Common myeloid progenitor, CD34-positive (primary cell): Measurements from ENCODE around the gene S1PR5.
"Not testable (repeated sequence)": the region's sequence is repeated elsewhere in the genome, so short reads cannot be mapped to it uniquely, and the experiment has no call there.

Experiments
- CTCF ChIA-PET: fragments of 350-600 bp; sonication (Branson Sonifier 250); formaldehyde crosslinking; loops from one replicate; lab custom pipeline; 2021; ENCODE audit warnings: antibody characterized with exemption; lab: Charles Lee
- POLR2A ChIA-PET: fragments of 350-600 bp; sonication (Branson Sonifier 250); formaldehyde crosslinking; loops from one replicate; lab custom pipeline; 2021; ENCODE audit warnings: antibody characterized with exemption; lab: Charles Lee
- DNase-seq, 3 donors: peaks; one replicate each; pipeline versions ENCODE4 v3.0.0 to v3.0.0-alpha.2; 2013
- H3K27ac ChIP-seq, 2 experiments: 1 replicate in 1 of 2; 2 replicates in 1 of 2; pipeline ENCODE4 v1.7.0; 2013; ENCODE audit warnings: inconsistent platforms in 2 of 2, low read length in 2 of 2, mild to moderate bottlenecking in 2 of 2, low read depth in 1 of 2, moderate library complexity in 1 of 2; ENCODE audit not compliant: severe bottlenecking in 2 of 2, insufficient read depth in 1 of 2, poor library complexity in 1 of 2
- H3K27me3 ChIP-seq, 5 experiments: replicated peaks in 2 of 5; 1 replicate in 3 of 5; 2 replicates in 2 of 5; pipeline versions ENCODE4 v1.6.1 to v1.7.0; 2013; ENCODE audit warnings: low read length in 4 of 5, mild to moderate bottlenecking in 2 of 5, moderate library complexity in 2 of 5, inconsistent platforms in 1 of 5; ENCODE audit not compliant: insufficient read depth in 5 of 5, control insufficient read depth in 4 of 5
- H3K36me3 ChIP-seq, 4 experiments: 1 replicate in 2 of 4; 2 replicates in 2 of 4; pipeline versions ENCODE4 v1.6.1 to v1.7.0; 2013; ENCODE audit warnings: low read length in 3 of 4, control low read depth in 1 of 4, mild to moderate bottlenecking in 1 of 4; ENCODE audit not compliant: control insufficient read depth in 4 of 4, insufficient read depth in 4 of 4
- H3K4me1 ChIP-seq, 4 experiments: 1 replicate in 3 of 4; 2 replicates in 1 of 4; pipeline versions ENCODE4 v1.6.1 to v1.7.1; 2013; ENCODE audit warnings: low read length in 3 of 4, mild to moderate bottlenecking in 3 of 4, control low read depth in 1 of 4, inconsistent platforms in 1 of 4, moderate library complexity in 1 of 4; ENCODE audit not compliant: control insufficient read depth in 4 of 4, insufficient read depth in 4 of 4; ENCODE audit errors: control extremely low read depth in 1 of 4
- H3K4me3 ChIP-seq, 7 experiments: 1 replicate in 4 of 7; 2 replicates in 3 of 7; pipeline versions ENCODE4 v1.5.1 to v1.7.0; 2013; ENCODE audit warnings: mild to moderate bottlenecking in 7 of 7, low read length in 6 of 7, moderate library complexity in 6 of 7, inconsistent platforms in 2 of 7, low read depth in 2 of 7, control low read depth in 1 of 7; ENCODE audit not compliant: insufficient read depth in 4 of 7, control insufficient read depth in 1 of 7; ENCODE audit errors: extremely low read depth in 1 of 7
- H3K9me3 ChIP-seq, 5 experiments: 1 replicate in 4 of 5; 2 replicates in 1 of 5; pipeline versions ENCODE4 v1.6.1 to v1.7.1; 2013; ENCODE audit warnings: low read length in 4 of 5, mild to moderate bottlenecking in 2 of 5, inconsistent platforms in 1 of 5, low read depth in 1 of 5, moderate library complexity in 1 of 5; ENCODE audit not compliant: control insufficient read depth in 4 of 5, insufficient read depth in 2 of 5; ENCODE audit errors: control extremely low read depth in 1 of 5
- WGBS: methylation state at CpG from one replicate; pipeline ENCODE4 v1.1.5; 2013; ENCODE audit not compliant: insufficient coverage; 5-methylcytosine and 5-hydroxymethylcytosine counted together

Gene S1PR5

DNA sequence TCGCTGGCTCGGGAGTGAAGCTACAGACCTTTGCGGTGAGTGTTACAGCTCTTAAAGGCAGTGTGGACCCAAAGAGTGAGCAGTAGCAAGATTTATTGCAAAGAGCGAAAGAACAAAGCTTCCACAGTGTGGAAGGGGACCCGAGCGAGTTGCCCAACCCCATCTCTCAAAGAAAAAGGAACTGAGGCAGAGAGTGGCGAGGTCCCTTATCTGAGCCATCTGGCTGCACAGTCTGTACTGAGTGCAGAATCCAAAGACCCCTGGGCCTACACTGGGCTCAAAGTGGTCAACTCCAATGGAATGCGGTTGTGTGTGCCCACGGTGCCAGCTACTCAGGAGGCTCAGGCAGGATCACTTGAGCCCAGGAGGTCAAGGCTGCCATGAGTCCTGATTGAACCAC is 21.8 kb upstream of the S1PR5 start:
- WGBS = 11% methylated on average over 6 of the region's 9 CpGs
- H3K9me3 ChIP-seq, H3K27me3 ChIP-seq, H3K27ac ChIP-seq, H3K36me3 ChIP-seq, POLR2A ChIA-PET: not testable (repeated sequence)
- CTCF ChIA-PET = interaction anchor here (1.1 kb wide), 3 partner anchors 32 to 162 kb away, joined by 3 read pairs; partner anchors contain the start of gene QTRT1
- Histone ChIP-seq H3K4me3 (peak overlapping the region in 5 of 7 experiments; percentile 1 to 55 (median 26)), H3K4me1 (peaks cover 0 to 22% (median 18%) of the 10 kb centered on the region in 4 experiments)
- DNase-seq = peak in 2 of 3 donors; percentile 51 to 54

DNA sequence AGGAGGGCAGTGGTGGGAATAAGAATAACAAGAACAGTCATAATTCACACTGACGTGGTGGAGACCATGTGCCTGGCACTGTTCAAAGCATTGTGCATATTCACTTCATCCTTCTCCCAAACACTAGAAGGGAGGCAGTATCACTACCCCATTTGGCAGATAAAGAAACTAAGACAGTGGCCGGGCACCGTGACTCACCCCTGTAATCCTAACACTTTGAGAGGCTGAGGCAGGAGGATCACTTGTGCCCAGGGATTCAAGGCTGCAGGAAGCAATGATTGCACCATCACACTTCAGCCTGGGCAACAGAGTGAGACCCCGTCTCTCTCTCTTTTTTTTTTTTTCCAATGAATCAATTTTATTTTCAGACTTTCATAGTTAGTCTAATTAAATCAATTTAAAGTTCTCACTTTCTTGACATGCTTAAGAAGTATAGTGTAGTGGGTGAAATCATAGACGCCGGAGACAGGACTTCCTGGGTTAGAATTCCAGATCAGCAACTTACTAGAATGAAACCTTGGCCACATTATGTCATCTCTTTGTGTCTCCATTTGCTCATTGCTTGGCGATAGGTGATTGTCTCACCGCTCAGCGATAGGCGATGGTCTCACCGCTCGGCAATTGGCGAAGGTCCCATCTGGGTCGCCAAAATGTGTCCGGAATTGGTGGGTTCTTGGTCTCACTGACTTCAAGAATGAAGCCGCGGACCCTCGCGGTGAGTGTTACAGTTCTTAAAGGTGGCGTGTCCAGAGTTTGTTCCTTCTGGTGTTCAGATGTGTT is 21.1 kb upstream of the S1PR5 start:
- Histone ChIP-seq H3K4me3 (peak overlapping the region in 1 of 7 experiments; percentile 37), H3K27me3 (peaks cover 0 to 2% (median 0%) of the 10 kb centered on the region in 5 experiments), H3K9me3 (no peaks in the 10 kb centered on the region), H3K4me1 (peaks cover 0 to 26% (median 16%) of the 10 kb centered on the region in 4 experiments), H3K36me3 (no peaks in the 10 kb centered on the region), H3K27ac (no peak overlapping the region)
- peak in 2 of 3 donors; percentile 48 to 56 for DNase-seq
- ChIA-PET POLR2A (no interaction called here), CTCF (interaction anchor here (0.9 to 1.3 kb wide), 3 partner anchors 27 to 163 kb away, joined by 3 read pairs; partner anchors contain the start of gene QTRT1)
- 62% methylated on average over 9 of the region's 20 CpGs for whole genome bisulfite sequencing

DNA sequence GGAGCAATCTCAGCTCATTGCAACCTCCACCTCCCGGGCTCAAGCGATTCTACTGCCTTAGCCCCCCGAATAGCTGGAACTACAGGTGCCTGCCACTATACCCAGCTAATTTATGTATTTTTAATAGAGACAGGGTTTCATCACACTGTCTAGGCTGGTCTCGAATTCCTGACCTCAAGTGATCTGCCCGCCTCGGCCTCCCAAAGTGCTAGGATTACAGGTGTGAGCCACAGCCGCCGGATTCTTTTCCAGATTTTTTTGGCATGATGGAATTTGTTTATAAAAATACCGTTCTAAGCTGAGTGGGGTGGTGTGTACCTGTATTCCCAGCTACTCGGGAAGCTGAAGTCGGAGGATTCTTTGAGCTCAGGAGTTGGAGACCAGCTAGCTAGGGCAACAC is 20.4 kb upstream of the S1PR5 start:
- DNase-seq = no peak
- no peaks in the 10 kb centered on the region for H3K9me3 ChIP-seq
- H3K27me3 ChIP-seq = peaks cover 0 to 2% (median 0%) of the 10 kb centered on the region in 5 experiments
- ChIA-PET POLR2A (no interaction called here), CTCF (interaction anchor here (0.6 to 1.3 kb wide), 4 partner anchors 21 to 178 kb away, joined by 3 read pairs; partner anchors contain the start of gene S1PR5)
- H3K36me3 ChIP-seq = no peaks in the 10 kb centered on the region
- WGBS = 97% methylated on average over 8 of the region's 11 CpGs
- H3K27ac ChIP-seq = no peak overlapping the region
- H3K4me1 ChIP-seq = peaks cover 0 to 19% (median 10%) of the 10 kb centered on the region in 4 experiments
- H3K4me3 ChIP-seq = no peak overlapping the region

DNA sequence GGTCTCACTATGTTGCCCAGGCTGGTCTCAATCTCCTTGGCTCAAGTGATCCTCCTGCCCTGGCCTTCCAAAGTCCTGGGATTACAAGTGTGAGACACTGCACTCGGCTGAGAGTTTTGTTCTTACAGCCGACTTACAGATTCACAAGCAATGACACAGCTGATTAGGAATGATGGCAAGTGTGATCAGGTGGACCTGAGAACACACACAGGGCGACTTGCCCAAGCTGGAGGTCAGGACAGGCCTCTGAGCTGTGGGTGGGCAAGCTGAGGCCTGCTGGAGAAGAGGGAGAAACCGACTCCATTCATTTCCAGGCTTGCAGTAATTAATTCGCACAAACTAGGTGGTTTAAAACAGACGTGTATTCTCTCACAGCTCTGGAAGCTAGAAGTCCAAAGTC is 18.4 kb upstream of the S1PR5 start:
- ChIA-PET CTCF (interaction anchor here (1.0 to 4.0 kb wide), 5 partner anchors 7 to 305 kb away, joined by 3 to 12 read pairs (median 4); no protein-coding TSS in a partner anchor), POLR2A (no interaction called here)
- Histone ChIP-seq H3K9me3 (no peaks in the 10 kb centered on the region), H3K36me3 (no peaks in the 10 kb centered on the region), H3K4me3 (no peak overlapping the region), H3K4me1 (peaks cover 0 to 15% (median 6%) of the 10 kb centered on the region in 4 experiments), H3K27ac (no peak overlapping the region), H3K27me3 (peaks cover 0 to 2% (median 0%) of the 10 kb centered on the region in 5 experiments)
- no peak for DNase-seq
- 94% methylated on average over 5 of the region's 6 CpGs for WGBS

DNA sequence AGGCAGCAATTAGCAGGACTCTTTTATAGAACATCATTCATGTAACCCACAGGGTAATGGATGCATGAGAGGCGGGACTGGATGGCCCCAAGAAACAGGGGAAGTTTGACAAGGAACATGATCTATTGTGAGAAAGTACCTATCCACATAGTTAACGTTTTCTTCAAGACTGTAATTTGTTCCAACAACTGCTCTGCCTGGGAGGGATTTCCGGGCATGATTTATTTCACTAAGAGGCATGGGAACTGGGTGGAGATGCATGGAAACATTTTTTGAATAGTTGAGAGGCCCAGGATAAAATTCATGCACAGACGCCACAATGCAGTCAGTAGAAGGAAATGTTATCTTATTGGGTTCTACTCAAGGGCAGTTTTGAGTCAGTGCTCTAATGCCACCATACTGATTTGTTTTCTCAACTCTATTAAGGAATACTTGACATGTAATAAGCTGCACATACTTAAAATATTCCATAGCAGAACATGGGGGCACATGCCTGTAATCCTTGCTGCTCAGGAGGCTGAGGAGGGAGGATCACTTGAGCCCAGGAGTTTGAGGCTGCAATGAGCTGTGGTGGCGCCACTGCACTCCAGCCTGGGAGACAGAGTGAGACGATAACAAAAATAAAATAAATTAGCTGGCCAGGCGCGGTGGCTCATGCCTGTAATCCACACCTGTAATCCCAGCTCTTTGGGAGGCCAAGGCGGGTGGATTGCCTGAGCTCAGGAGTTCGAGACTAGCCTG is 16.6 kb upstream of the S1PR5 start:
- peaks cover 0 to 2% (median 0%) of the 10 kb centered on the region in 5 experiments for H3K27me3 ChIP-seq
- POLR2A ChIA-PET = no interaction called here
- H3K9me3 ChIP-seq = no peaks in the 10 kb centered on the region
- H3K4me1 ChIP-seq = peaks cover 0 to 8% (median 0%) of the 10 kb centered on the region in 4 experiments
- 68% methylated on average over 6 of the region's 10 CpGs for WGBS
- CTCF ChIA-PET = interaction anchor here (0.9 to 4.0 kb wide), 6 partner anchors 9 to 131 kb away, joined by 3 to 12 read pairs (median 4); no protein-coding TSS in a partner anchor
- no peak overlapping the region for H3K27ac ChIP-seq
- H3K4me3 ChIP-seq = no peak overlapping the region
- no peaks in the 10 kb centered on the region for H3K36me3 ChIP-seq
- peak in 2 of 3 donors; percentile 38 to 55 for DNase-seq

DNA sequence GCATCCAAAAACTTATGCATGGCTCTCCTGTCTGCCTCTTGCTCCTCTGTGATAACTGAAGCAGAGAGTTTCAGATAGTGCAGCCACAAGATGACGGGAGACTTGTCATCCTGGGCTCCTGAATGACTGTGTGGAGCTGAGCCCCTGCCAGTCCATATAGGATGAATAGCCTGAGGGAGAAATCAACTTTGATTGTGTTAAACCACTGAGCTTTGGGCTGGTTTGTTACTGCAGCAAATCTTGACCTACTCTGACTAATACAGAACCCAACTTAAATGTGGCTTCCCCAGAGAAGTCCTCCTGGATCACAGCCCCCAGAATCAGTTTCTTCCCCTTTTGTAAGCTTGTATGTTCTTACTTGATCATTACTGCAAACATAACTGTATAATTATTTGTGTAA is 15.2 kb upstream of the S1PR5 start:
- no peak overlapping the region for H3K4me3 ChIP-seq
- no peaks in the 10 kb centered on the region for H3K9me3 ChIP-seq
- POLR2A ChIA-PET = no interaction called here
- H3K27ac ChIP-seq = no peak overlapping the region
- WGBS = 100% methylated on average over 1 of the region's 1 CpG
- H3K27me3 ChIP-seq = no peaks in the 10 kb centered on the region
- H3K4me1 ChIP-seq = peaks cover 0 to 5% (median 0%) of the 10 kb centered on the region in 4 experiments
- no peak for DNase-seq
- no peaks in the 10 kb centered on the region for H3K36me3 ChIP-seq
- CTCF ChIA-PET = interaction anchor here (2.0 kb wide), 1 partner anchor 9 kb away, joined by 7 read pairs; no protein-coding TSS in a partner anchor
